Thyroid gland (tissue), 4 donors: ENCODE data around the gene DOCK8. TPM values are rescaled to one million over a fixed set of nuclear protein-coding genes. Genes with fewer than 3 reads are reported as not detected.

ENCODE experiments used
- DNase-seq, 2 donors: peaks; one replicate each; pipeline ENCODE4 v3.0.0-alpha.2; 2019
- H3K27ac ChIP-seq, 3 donors: fragments of 200-600 bp; sonication (generic); 1 replicate in 2 of 3; 2 replicates in 1 of 3; pipeline ENCODE4 v1.5.1; 2016 to 2019; ENCODE audit warnings: mild to moderate bottlenecking in 1 of 3, moderate library complexity in 1 of 3
- H3K27me3 ChIP-seq: fragments of 200-600 bp; sonication (generic); one replicate; pipeline ENCODE4 v1.5.1; 2019
- H3K36me3 ChIP-seq, 2 donors: fragments of 200-600 bp; sonication (generic); one replicate each; pipeline ENCODE4 v1.5.1; 2016 to 2019
- H3K4me1 ChIP-seq, 2 donors: fragments of 200-600 bp; sonication (generic); one replicate each; pipeline ENCODE4 v1.5.1; 2017 to 2019
- H3K4me3 ChIP-seq, 3 donors: fragments of 200-600 bp; sonication (generic); replicated peaks in 1 of 3; 1 replicate in 2 of 3; 2 replicates in 1 of 3; pipeline ENCODE4 v1.5.1; 2016; ENCODE audit warnings: mild to moderate bottlenecking in 1 of 3
- H3K9me3 ChIP-seq: fragments of 200-600 bp; sonication (generic); one replicate; pipeline ENCODE4 v1.5.1; 2017
- CTCF ChIP-seq, 6 experiments: fragments of 200-600 bp in 3 of 6; fragments of 450-650 bp in 3 of 6; sonication (generic) in 3 of 6; IDR thresholded peaks; one replicate each; pipeline ENCODE4 v1.5.1; 2016 to 2019; ENCODE audit warnings: antibody characterized with exemption in 6 of 6, mild to moderate bottlenecking in 2 of 6, inconsistent platforms in 1 of 6, moderate library complexity in 1 of 6
- POLR2A ChIP-seq, 2 donors: fragments of 450-650 bp; IDR thresholded peaks; one replicate each; pipeline ENCODE4 v1.6.1; 2017; ENCODE audit warnings: antibody characterized with exemption in 2 of 2, mild to moderate bottlenecking in 2 of 2, moderate library complexity in 1 of 2
- WGBS, 2 donors: methylation state at CpG; one replicate each; pipeline ENCODE4 v1.1.5; 2017; 5-methylcytosine and 5-hydroxymethylcytosine counted together
- intact Hi-C: fragments of 100-400 bp; cut with DNase I; formaldehyde crosslinking; loops from one replicate; pipeline ENCODE4 v1.15.1; 2023
- total RNA-seq, 4 donors: library from RNA; depleted of rRNA; stranded (reverse); fragments of >200 nt; gene quantifications; one replicate each; pipeline ENCODE4 v1.2.3, GENCODE V29; 2016

The DOCK8 gene
- total RNA-seq, 4 donors from 2014 or later, result 10.1 to 19.5 (median 16.0) TPM

GRCh38 chr9:277601-278295 lies 63.1 kb downstream of the DOCK8 start:
- Histone ChIP-seq H3K27me3 (no peaks in the 10 kb centered on the region), H3K36me3 (no peaks in the 10 kb centered on the region), H3K4me1 (no peaks in the 10 kb centered on the region), H3K9me3 (no peaks in the 10 kb centered on the region), H3K27ac (no peak overlapping the region), H3K4me3 (no peak overlapping the region)
- 65 to 69% methylated on average over 3 of the region's 3 CpGs for WGBS, 2 donors
- no peak for TF ChIP-seq POLR2A (IDR thresholded peaks at IDR 0.05)
- TF ChIP-seq CTCF (IDR thresholded peaks at IDR 0.05), result no peak
- intact Hi-C loops, result no loop called here
- no peak for DNase-seq

GRCh38 chr9:278651-279050 lies 64.0 kb downstream of the DOCK8 start:
- H3K4me1 ChIP-seq, result no peaks in the 10 kb centered on the region
- no peak overlapping the region for H3K4me3 ChIP-seq
- H3K27ac ChIP-seq, result no peak overlapping the region
- intact Hi-C loops, result no loop called here
- TF ChIP-seq CTCF (IDR thresholded peaks at IDR 0.05) (no peak), POLR2A (IDR thresholded peaks at IDR 0.05) (no peak)
- H3K9me3 ChIP-seq, result no peaks in the 10 kb centered on the region
- WGBS, 2 donors, result 73 to 79% methylated on average over 8 of the region's 8 CpGs
- H3K36me3 ChIP-seq, result no peaks in the 10 kb centered on the region
- H3K27me3 ChIP-seq, result no peaks in the 10 kb centered on the region
- no peak for DNase-seq

- TF ChIP-seq POLR2A (IDR thresholded peaks at IDR 0.05) (no peak), CTCF (IDR thresholded peaks at IDR 0.05) (no peak)
- H3K4me3 ChIP-seq, result no peak overlapping the region
- no peaks in the 10 kb centered on the region for H3K27me3 ChIP-seq
- DNase-seq, result no peak
- intact Hi-C loops, result no loop called here
- WGBS, 2 donors, result 95 to 97% methylated on average over 4 of the region's 4 CpGs
- H3K27ac ChIP-seq, result no peak overlapping the region
- no peaks in the 10 kb centered on the region for H3K4me1 ChIP-seq
- H3K36me3 ChIP-seq, result no peaks in the 10 kb centered on the region
- no peaks in the 10 kb centered on the region for H3K9me3 ChIP-seq
These were observed 65.0 kb downstream of the DOCK8 start for GRCh38 chr9:279674-280073.

GRCh38 chr9:281741-282645 lies 67.3 kb downstream of the DOCK8 start:
- TF ChIP-seq POLR2A (IDR thresholded peaks at IDR 0.05) (no peak), CTCF (IDR thresholded peaks at IDR 0.05) (no peak)

More at GRCh38 chr9:281741-282645, 67.3 kb downstream of the DOCK8 start:
- H3K27me3 ChIP-seq, result no peaks in the 10 kb centered on the region
- H3K36me3 ChIP-seq, result no peaks in the 10 kb centered on the region
- intact Hi-C loops, result no loop called here
- whole genome bisulfite sequencing, 2 donors, result 69 to 73% methylated on average over 8 of the region's 8 CpGs
- no peak overlapping the region for H3K27ac ChIP-seq
- no peak overlapping the region for H3K4me3 ChIP-seq
- H3K4me1 ChIP-seq, result no peaks in the 10 kb centered on the region
- no peaks in the 10 kb centered on the region for H3K9me3 ChIP-seq
- no peak for DNase-seq
